Smooth muscle cell (in vitro differentiated cells): ENCODE measurements around the gene SARDH. TPM values are rescaled to one million over a fixed set of nuclear protein-coding genes. Genes with fewer than 3 reads are reported as not detected.
A peak's percentile ranks its signal among the peaks of the same experiment; 100 is the strongest.

Experiments used
- DNase-seq: peaks from one replicate; lab custom pipeline; 2025; ENCODE audit not compliant: unreplicated experiment; lab: John Stamatoyannopoulos, UW
- H2AFZ ChIP-seq: fragments of 200-600 bp; sonication (generic); 2 replicates; pipeline ENCODE4 v1.6.0; 2016; ENCODE audit warnings: antibody characterized with exemption, low read depth, mild to moderate bottlenecking
- H3F3A ChIP-seq: fragments of 200-600 bp; sonication (generic); 2 replicates; pipeline ENCODE4 v1.6.0; 2017; ENCODE audit warnings: antibody characterized with exemption, low read depth
- H3K27ac ChIP-seq: fragments of 200-600 bp; sonication (generic); 2 replicates; pipeline ENCODE4 v1.5.1; 2016; ENCODE audit warnings: low read depth, mild to moderate bottlenecking
- H3K27me3 ChIP-seq: fragments of 200-600 bp; sonication (generic); 2 replicates; pipeline ENCODE4 v1.6.1; 2016; ENCODE audit warnings: low read depth, mild to moderate bottlenecking
- H3K36me3 ChIP-seq: fragments of 200-600 bp; sonication (generic); 2 replicates; pipeline ENCODE4 v1.5.1; 2016; ENCODE audit warnings: low read depth
- H3K4me1 ChIP-seq: fragments of 200-600 bp; sonication (generic); 2 replicates; pipeline ENCODE4 v1.5.1; 2016; ENCODE audit warnings: low read depth
- H3K4me2 ChIP-seq: fragments of 200-600 bp; sonication (generic); 2 replicates; pipeline ENCODE4 v1.6.0; 2016; ENCODE audit warnings: mild to moderate bottlenecking
- H3K4me3 ChIP-seq: fragments of 200-600 bp; sonication (generic); 2 replicates; pipeline ENCODE4 v1.5.1; 2016; ENCODE audit warnings: mild to moderate bottlenecking
- H3K79me2 ChIP-seq: fragments of 200-600 bp; sonication (generic); 2 replicates; pipeline ENCODE4 v1.6.0; 2016; ENCODE audit warnings: low read depth, mild to moderate bottlenecking
- H3K9ac ChIP-seq: fragments of 200-600 bp; sonication (generic); 2 replicates; pipeline ENCODE4 v1.6.0; 2016; ENCODE audit warnings: low read depth
- H3K9me3 ChIP-seq: fragments of 200-600 bp; sonication (generic); replicated peaks from 2 replicates; pipeline ENCODE4 v1.5.1; 2016; ENCODE audit warnings: low read depth
- H4K20me1 ChIP-seq: fragments of 200-600 bp; sonication (generic); 2 replicates; pipeline ENCODE4 v1.6.0; 2016; ENCODE audit warnings: low read depth
- CTCF ChIP-seq: fragments of 200-600 bp; sonication (generic); IDR thresholded peaks from 2 replicates; pipeline ENCODE4 v1.5.1; 2017; ENCODE audit warnings: borderline replicate concordance, mild to moderate bottlenecking, antibody characterized with exemption; ENCODE audit not compliant: insufficient read depth, poor library complexity, severe bottlenecking
- WGBS: methylation state at CpG from one replicate; pipeline ENCODE4 v1.1.7; 2016; ENCODE audit warnings: low lambda C conversion rate; 5-methylcytosine and 5-hydroxymethylcytosine counted together
- polyA plus RNA-seq: library from polyadenylated mRNA; unstranded; fragments of >200 nt; fragmentation: Nextera tagmentation; extraction: Ambion mirVana; gene quantifications from 2 replicates; pipeline ENCODE4 v1.2.1, GENCODE V29; 2016
- total RNA-seq: library from RNA; depleted of rRNA; stranded (reverse); fragments of >200 nt; gene quantifications from 2 replicates; pipeline ENCODE4 v1.2.3, GENCODE V29; 2014

The SARDH gene
- total and polyA plus RNA-seq, 2 experiments from 2014 or later = 3.3 to 10.1 TPM

- no peak overlapping the region for H3K9ac ChIP-seq
- TF ChIP-seq CTCF = no peak
- no peaks in the 10 kb centered on the region for H3K36me3 ChIP-seq
- no peak overlapping the region for H2AFZ ChIP-seq
- H3K27me3 ChIP-seq = no peaks in the 10 kb centered on the region
- no peak overlapping the region for H3K4me2 ChIP-seq
- peaks cover under 1% of the 10 kb centered on the region for H3K4me1 ChIP-seq
- no peak overlapping the region for H3K27ac ChIP-seq
- no peaks in the 10 kb centered on the region for H3F3A ChIP-seq
- WGBS = 93% methylated on average over 27 of the region's 27 CpGs
- H3K9me3 ChIP-seq = no peaks in the 10 kb centered on the region
- no peak overlapping the region for H3K4me3 ChIP-seq
- no peaks in the 10 kb centered on the region for H4K20me1 ChIP-seq
- no peak for DNase-seq
- no peaks in the 10 kb centered on the region for H3K79me2 ChIP-seq
Measured at GRCh38 chr9:133664173-133665050, 73.7 kb downstream of the SARDH start.

- H3K9me3 ChIP-seq = no peaks in the 10 kb centered on the region
- H3K9ac ChIP-seq = no peak overlapping the region
- H3K36me3 ChIP-seq = no peaks in the 10 kb centered on the region
- no peaks in the 10 kb centered on the region for H3K79me2 ChIP-seq
- H3F3A ChIP-seq = no peaks in the 10 kb centered on the region
- no peak for TF ChIP-seq CTCF
- no peak overlapping the region for H3K27ac ChIP-seq
- H3K4me2 ChIP-seq = no peak overlapping the region
- no peaks in the 10 kb centered on the region for H4K20me1 ChIP-seq
- H2AFZ ChIP-seq = no peak overlapping the region
- WGBS = 94% methylated on average over 26 of the region's 26 CpGs
- peaks cover 12% of the 10 kb centered on the region for H3K4me1 ChIP-seq
- DNase-seq = no peak
- no peaks in the 10 kb centered on the region for H3K27me3 ChIP-seq
- H3K4me3 ChIP-seq = no peak overlapping the region
Measured at GRCh38 chr9:133661846-133662540, 76.2 kb downstream of the SARDH start.

GRCh38 chr9:133659516-133659915 is 78.6 kb downstream of the SARDH start:
- H3K4me2 ChIP-seq = peak overlapping the region; percentile 83
- 62% methylated on average over 13 of the region's 13 CpGs for WGBS
- no peak overlapping the region for H3K4me3 ChIP-seq
- TF ChIP-seq CTCF = no peak
- no peak overlapping the region for H2AFZ ChIP-seq
- H4K20me1 ChIP-seq = no peaks in the 10 kb centered on the region
- H3K79me2 ChIP-seq = no peaks in the 10 kb centered on the region
- H3K4me1 ChIP-seq = peaks cover 12% of the 10 kb centered on the region
- H3F3A ChIP-seq = no peaks in the 10 kb centered on the region
- no peak for DNase-seq
- H3K27ac ChIP-seq = no peak overlapping the region
- no peaks in the 10 kb centered on the region for H3K9me3 ChIP-seq
- H3K27me3 ChIP-seq = no peaks in the 10 kb centered on the region
- H3K36me3 ChIP-seq = no peaks in the 10 kb centered on the region
- no peak overlapping the region for H3K9ac ChIP-seq
